Measurements from ENCODE around the gene PSMD11. TPM values are rescaled to one million over a fixed set of nuclear protein-coding genes. Genes with fewer than 3 reads are reported as not detected.

Gene PSMD11
- total RNA-seq, 2 donors from 2014 or later = 42.0 to 51.9 TPM

DNA sequence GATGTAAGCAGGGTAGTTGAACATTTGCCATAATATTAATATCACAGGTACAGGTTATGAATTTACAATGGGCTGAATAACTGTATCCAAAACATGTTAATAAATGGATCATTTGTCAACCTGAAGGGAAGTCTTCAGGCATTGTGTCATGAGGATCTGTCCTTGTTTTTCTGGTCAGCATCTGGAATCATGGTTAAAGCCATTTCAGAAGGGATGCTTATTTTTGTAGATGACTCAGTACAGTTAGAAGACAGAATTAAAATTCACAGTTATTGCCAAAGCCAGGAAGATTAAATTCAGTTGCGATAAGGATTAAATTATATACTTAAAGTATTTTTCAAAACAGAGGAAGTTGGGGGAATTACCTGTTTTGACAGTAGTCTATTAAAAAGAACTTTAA lies 8.0 kb downstream of the PSMD11 start:
- Histone ChIP-seq H3K4me3 (no peak overlapping the region), H3K9me3 (no peaks in the 10 kb centered on the region), H3K27ac (no peak overlapping the region), H3K4me1 (ENCODE audit: control insufficient read depth in 1 of 2, low read depth in 2 of 2) (peaks cover 0 to 1% of the 10 kb centered on the region in 2 donors), H3K27me3 (replicated peaks; ENCODE audit: insufficient read depth) (no peaks in the 10 kb centered on the region), H3K36me3 (peaks cover 44% of the 10 kb centered on the region)
- ATAC-seq (ENCODE audit: insufficient number of reproducible peaks, low FRiP score, low read depth) (no peak), DNase-seq (ENCODE audit: low spot score) (no peak)
- TF ChIP-seq, protein P1, sequence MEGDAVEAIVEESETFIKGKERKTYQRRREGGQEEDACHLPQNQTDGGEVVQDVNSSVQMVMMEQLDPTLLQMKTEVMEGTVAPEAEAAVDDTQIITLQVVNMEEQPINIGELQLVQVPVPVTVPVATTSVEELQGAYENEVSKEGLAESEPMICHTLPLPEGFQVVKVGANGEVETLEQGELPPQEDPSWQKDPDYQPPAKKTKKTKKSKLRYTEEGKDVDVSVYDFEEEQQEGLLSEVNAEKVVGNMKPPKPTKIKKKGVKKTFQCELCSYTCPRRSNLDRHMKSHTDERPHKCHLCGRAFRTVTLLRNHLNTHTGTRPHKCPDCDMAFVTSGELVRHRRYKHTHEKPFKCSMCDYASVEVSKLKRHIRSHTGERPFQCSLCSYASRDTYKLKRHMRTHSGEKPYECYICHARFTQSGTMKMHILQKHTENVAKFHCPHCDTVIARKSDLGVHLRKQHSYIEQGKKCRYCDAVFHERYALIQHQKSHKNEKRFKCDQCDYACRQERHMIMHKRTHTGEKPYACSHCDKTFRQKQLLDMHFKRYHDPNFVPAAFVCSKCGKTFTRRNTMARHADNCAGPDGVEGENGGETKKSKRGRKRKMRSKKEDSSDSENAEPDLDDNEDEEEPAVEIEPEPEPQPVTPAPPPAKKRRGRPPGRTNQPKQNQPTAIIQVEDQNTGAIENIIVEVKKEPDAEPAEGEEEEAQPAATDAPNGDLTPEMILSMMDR (IDR thresholded peaks at IDR 0.05) = no peak

DNA sequence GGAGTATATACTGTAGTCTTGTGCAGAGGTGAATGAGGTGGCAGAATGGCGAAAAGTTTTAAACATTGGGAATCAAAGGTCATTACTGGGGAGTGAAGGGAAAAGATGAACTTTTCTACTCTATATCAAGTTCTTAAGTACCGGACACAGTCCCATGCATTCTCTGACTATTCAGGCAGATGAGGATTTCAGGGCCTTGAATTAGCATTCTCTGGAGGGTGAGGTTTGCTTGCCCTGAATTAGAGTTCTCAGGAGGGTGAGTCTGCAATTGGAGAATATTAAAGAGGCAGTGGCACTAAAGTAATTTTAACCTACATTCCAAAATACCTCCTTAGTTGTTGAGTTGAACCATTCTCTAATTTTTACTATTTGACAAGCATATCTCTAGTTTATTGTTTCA lies 9.1 kb downstream of the PSMD11 start:
- Histone ChIP-seq H3K36me3 (peaks cover 44% of the 10 kb centered on the region), H3K9me3 (no peaks in the 10 kb centered on the region), H3K4me1 (ENCODE audit: control insufficient read depth in 1 of 2, low read depth in 2 of 2) (no peaks in the 10 kb centered on the region), H3K27ac (no peak overlapping the region), H3K27me3 (replicated peaks; ENCODE audit: insufficient read depth) (no peaks in the 10 kb centered on the region), H3K4me3 (no peak overlapping the region)
- TF ChIP-seq, protein P1 (IDR thresholded peaks at IDR 0.05) = no peak
- no peak for DNase-seq (ENCODE audit: low spot score)
- no peak for ATAC-seq (ENCODE audit: insufficient number of reproducible peaks, low FRiP score, low read depth)

DNA sequence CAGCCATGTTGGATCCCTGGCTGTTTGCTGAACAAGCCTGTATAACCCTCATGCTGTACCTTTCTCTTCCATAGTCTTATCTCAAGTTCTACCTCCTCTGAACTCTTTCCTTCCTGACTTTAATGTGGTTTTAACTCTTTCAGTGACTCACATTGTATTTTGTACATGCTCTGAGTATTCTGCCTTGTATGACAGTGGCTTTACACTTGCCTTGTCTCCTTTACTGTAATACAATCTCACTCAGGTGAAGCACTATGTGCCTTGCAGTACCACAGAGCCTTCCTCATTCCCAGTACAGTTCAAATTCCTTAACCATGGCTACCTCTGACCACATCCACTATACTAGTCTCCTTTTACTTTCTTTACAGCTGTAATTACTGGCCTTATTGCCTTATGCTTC lies 14.1 kb downstream of the PSMD11 start:
- DNase-seq (ENCODE audit: low spot score) (no peak), ATAC-seq (ENCODE audit: insufficient number of reproducible peaks, low FRiP score, low read depth) (no peak)
- TF ChIP-seq, protein P1 (IDR thresholded peaks at IDR 0.05) = no peak
- H3K4me1 ChIP-seq (ENCODE audit: control insufficient read depth in 1 of 2, low read depth in 2 of 2) = no peaks in the 10 kb centered on the region
- H3K9me3 ChIP-seq = no peaks in the 10 kb centered on the region
- H3K4me3 ChIP-seq = no peak overlapping the region
- no peaks in the 10 kb centered on the region for H3K27me3 ChIP-seq (replicated peaks; ENCODE audit: insufficient read depth)
- peaks cover 45% of the 10 kb centered on the region for H3K36me3 ChIP-seq
- no peak overlapping the region for H3K27ac ChIP-seq

DNA sequence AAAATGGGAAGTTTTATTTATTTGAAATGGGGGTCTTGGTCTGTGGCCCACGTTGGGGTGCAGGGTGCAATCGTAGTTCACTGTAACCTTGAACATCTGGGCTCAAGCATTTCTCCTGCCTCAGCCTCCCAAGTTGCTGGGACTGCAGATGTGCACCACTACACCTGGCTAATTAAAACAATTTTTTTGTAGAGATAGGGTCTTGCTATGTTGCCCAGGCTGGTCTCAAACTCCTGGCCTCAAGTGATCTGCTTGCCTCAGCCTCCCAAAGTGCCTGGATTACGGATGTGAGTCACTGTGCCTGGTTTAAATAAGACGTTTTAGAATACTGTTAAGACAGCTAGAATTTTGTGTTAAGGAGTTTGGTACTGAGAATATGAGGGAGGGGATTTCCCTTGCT lies 15.7 kb downstream of the PSMD11 start:
- H3K36me3 ChIP-seq = peaks cover 43% of the 10 kb centered on the region
- ATAC-seq (ENCODE audit: insufficient number of reproducible peaks, low FRiP score, low read depth) = no peak

DNA sequence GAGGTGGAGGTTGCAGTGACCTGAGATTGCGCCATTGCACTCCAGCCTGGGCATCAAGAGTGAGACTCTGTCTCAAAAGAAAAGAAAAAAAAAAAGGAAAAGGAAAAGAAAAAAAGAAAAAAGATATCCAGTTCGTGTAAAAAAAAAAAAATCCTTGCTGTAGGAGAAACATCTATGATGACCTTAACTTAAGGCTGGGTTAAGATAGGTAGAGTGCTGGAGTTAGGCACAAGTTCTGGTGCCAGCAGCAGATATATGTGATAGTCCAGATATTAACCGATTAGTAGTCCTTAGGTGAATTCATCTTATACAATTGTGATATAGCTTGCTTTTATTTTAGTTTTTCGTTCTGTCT lies 17.2 kb downstream of the PSMD11 start:
- Histone ChIP-seq H3K27ac (no peak overlapping the region), H3K4me1 (ENCODE audit: control insufficient read depth in 1 of 2, low read depth in 2 of 2) (no peaks in the 10 kb centered on the region), H3K4me3 (no peak overlapping the region), H3K36me3 (peaks cover 45% of the 10 kb centered on the region), H3K9me3 (no peaks in the 10 kb centered on the region), H3K27me3 (replicated peaks; ENCODE audit: insufficient read depth) (no peaks in the 10 kb centered on the region)
- no peak for DNase-seq (ENCODE audit: low spot score)
- TF ChIP-seq, protein P1 (IDR thresholded peaks at IDR 0.05) = no peak
- no peak for ATAC-seq (ENCODE audit: insufficient number of reproducible peaks, low FRiP score, low read depth)

More for the DNA sequence above, 15.7 kb downstream of the PSMD11 start:
- Histone ChIP-seq H3K27ac (no peak overlapping the region), H3K9me3 (no peaks in the 10 kb centered on the region), H3K4me1 (ENCODE audit: control insufficient read depth in 1 of 2, low read depth in 2 of 2) (no peaks in the 10 kb centered on the region), H3K4me3 (no peak overlapping the region), H3K27me3 (replicated peaks; ENCODE audit: insufficient read depth) (no peaks in the 10 kb centered on the region)
- TF ChIP-seq, protein P1 (IDR thresholded peaks at IDR 0.05) = no peak
- DNase-seq (ENCODE audit: low spot score) = no peak
